IPS-15b (cell line): ENCODE measurements around the gene TSPAN7.

Experiments used
- H3K27me3 ChIP-seq: one replicate; pipeline ENCODE4 v1.6.1; 2013; ENCODE audit warnings: low read length; ENCODE audit not compliant: control insufficient read depth, insufficient read depth
- H3K36me3 ChIP-seq: one replicate; pipeline ENCODE4 v1.6.1; 2013; ENCODE audit warnings: low read length; ENCODE audit not compliant: control insufficient read depth, insufficient read depth
- H3K4me1 ChIP-seq: one replicate; pipeline ENCODE4 v1.6.1; 2013; ENCODE audit warnings: mild to moderate bottlenecking, low read length; ENCODE audit not compliant: control insufficient read depth, insufficient read depth
- H3K4me3 ChIP-seq: one replicate; pipeline ENCODE4 v1.5.1; 2013; ENCODE audit warnings: low read depth, low read length
- H3K9ac ChIP-seq: one replicate; pipeline ENCODE4 v1.6.1; 2013; ENCODE audit warnings: low read depth, mild to moderate bottlenecking, low read length
- H3K9me3 ChIP-seq: one replicate; pipeline ENCODE4 v1.6.1; 2013; ENCODE audit warnings: mild to moderate bottlenecking, low read length; ENCODE audit not compliant: control insufficient read depth, insufficient read depth

Gene TSPAN7

DNA sequence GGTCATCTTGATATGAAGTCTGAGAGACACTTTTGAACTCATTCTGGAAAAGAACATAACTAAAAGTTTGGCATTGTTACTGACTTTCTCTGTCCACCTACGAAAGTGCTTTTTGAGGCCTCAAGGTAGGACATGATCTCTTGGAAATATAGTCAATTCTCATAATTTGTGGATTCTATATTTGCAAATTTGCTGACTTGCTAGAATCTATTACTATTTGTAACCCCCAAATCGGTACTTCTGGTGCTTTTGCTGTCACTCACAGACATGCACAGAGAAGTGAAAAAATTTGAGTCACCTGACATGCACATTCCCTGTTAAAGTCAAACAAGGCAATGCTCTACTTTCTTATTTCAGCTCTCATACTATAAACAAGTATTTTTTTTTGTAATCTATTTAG, 35.6 kb downstream of the TSPAN7 start:
- Histone ChIP-seq H3K36me3 (no peaks in the 10 kb centered on the region), H3K9me3 (no peaks in the 10 kb centered on the region), H3K4me1 (no peaks in the 10 kb centered on the region), H3K9ac (no peak overlapping the region), H3K4me3 (no peak overlapping the region), H3K27me3 (no peaks in the 10 kb centered on the region)

DNA sequence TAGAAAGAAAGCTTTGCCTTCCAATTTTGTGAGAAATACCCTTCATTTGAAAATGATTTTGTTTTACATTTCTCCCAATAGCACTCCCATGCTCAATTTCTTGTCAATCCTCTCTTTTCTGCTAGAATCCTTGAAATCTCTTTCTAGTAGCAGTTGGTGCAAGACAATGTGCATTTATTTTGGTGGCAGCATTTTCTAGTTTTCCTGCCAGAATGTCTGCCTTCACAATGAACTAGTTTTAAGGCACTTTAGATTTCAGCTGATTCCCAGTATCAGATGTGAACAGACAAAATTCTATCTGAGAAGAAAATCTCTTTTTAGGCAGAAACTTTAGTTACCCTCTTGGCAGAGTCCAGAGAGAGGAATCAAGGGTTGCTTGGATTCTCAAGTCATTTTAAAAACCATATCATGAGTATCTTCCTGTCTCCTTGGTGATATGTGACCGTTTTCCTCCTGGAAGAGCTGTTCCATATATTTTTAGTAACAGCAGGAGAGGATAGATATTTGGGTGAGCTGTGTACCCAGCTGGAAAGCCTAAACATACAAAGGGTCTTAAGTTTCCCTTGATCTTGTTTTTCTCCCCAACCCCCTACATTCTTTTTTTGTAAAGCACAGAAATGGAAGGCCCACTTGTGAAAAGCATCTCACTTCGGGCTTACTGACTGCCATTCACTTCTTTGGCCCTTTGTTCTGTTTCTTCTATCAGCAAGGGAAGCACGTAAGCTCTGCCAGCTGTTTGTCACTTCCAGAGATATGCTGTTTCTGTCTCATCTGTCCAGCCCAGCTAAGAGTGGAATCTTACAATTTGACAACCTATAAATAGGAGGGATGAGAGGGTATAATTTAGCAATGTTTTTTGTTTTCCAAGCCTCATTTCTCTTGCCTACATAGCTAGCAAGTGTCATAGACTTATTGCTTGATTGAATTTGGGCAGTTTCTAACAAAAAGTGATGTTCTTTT, 38.7 kb downstream of the TSPAN7 start:
- Histone ChIP-seq H3K4me3 (no peak overlapping the region), H3K36me3 (no peaks in the 10 kb centered on the region), H3K4me1 (no peaks in the 10 kb centered on the region), H3K9ac (no peak overlapping the region), H3K27me3 (no peaks in the 10 kb centered on the region), H3K9me3 (no peaks in the 10 kb centered on the region)

DNA sequence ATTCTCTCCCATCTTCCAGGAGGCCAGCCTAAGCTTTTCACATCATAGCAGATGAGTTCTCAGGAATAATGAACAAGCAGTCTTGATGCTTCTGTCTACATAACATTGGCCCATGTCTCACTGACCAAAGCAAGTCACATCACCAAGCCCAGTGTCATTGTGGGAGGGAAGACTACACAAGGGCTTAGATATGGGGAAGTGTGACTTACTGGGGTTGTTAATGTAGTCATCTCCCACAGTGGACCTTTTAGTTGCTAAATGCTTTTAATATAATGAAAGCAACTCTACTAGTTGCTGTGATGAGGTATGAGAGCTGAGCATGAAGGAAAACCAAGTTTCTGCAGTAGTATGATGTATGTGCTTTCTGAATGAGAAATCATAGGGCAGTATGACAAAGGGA, 40.5 kb downstream of the TSPAN7 start:
- Histone ChIP-seq H3K27me3 (no peaks in the 10 kb centered on the region), H3K36me3 (no peaks in the 10 kb centered on the region), H3K9ac (no peak overlapping the region), H3K4me3 (no peak overlapping the region), H3K9me3 (no peaks in the 10 kb centered on the region), H3K4me1 (no peaks in the 10 kb centered on the region)

DNA sequence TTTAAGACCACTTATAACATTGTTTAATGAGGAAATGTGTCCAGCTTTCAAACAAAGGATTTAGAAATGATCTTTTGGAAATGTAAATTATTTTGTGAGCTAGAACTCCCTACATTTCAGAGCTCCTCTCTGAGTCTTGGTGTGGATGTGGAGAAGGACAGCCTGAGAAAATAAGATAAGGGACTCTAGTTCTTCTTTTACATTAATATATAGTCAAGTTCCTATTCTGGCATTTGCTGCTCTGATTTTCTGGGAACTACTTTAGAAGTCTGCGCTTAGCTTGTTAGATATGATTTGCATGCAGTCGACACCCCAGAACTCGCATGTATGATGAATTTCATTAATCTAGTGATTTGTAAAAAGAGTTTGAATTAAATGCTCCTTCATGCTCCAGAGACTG, 45.5 kb downstream of the TSPAN7 start:
- no peaks in the 10 kb centered on the region for H3K4me1 ChIP-seq
- H3K27me3 ChIP-seq, result no peaks in the 10 kb centered on the region
- no peak overlapping the region for H3K9ac ChIP-seq
- H3K36me3 ChIP-seq, result no peaks in the 10 kb centered on the region
- no peak overlapping the region for H3K4me3 ChIP-seq
- H3K9me3 ChIP-seq, result no peaks in the 10 kb centered on the region

DNA sequence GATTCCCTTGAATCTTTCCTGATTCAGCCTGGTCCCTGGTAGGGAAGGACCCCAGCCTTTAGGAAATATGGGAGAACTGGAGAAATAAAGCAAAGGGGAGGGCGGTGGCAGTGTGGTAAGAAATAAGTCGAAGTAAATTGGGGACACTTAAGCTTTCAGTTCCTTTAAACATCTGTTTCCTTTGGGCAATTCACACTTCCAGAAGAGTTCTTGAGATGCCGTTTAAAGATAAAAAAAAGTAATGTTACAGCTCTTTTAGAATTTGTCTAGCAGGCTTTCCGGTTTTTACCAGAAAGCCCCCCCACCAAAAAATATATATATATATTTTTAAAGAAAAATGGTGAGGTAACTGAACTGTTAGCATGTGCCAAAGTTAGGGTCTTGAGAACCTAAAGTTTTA, 46.6 kb downstream of the TSPAN7 start:
- no peaks in the 10 kb centered on the region for H3K27me3 ChIP-seq
- no peaks in the 10 kb centered on the region for H3K36me3 ChIP-seq
- no peak overlapping the region for H3K4me3 ChIP-seq
- H3K9me3 ChIP-seq, result no peaks in the 10 kb centered on the region
- no peaks in the 10 kb centered on the region for H3K4me1 ChIP-seq
- no peak overlapping the region for H3K9ac ChIP-seq

DNA sequence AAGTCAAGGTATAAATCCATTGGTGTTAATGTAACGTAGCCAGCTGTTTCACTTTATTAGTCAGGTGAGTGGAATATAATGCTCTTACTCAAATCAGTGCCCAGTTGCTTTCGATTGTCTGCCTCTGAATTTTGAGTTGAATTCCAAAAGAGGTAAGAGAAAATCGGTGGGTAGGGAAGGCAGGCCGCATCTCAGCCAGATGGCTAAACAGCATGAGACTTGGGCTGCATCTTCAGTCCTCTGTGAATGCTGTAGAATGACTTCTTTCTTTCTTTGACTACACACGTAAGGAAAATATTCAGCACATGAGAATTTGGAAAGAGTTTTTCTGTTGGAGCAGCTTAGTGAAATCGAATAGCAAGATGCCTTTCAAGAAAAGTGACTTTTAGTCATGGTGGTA, 49.5 kb downstream of the TSPAN7 start:
- H3K27me3 ChIP-seq, result no peaks in the 10 kb centered on the region
- H3K9ac ChIP-seq, result no peak overlapping the region
- no peaks in the 10 kb centered on the region for H3K36me3 ChIP-seq
- H3K4me3 ChIP-seq, result no peak overlapping the region
- H3K9me3 ChIP-seq, result no peaks in the 10 kb centered on the region
- no peaks in the 10 kb centered on the region for H3K4me1 ChIP-seq

DNA sequence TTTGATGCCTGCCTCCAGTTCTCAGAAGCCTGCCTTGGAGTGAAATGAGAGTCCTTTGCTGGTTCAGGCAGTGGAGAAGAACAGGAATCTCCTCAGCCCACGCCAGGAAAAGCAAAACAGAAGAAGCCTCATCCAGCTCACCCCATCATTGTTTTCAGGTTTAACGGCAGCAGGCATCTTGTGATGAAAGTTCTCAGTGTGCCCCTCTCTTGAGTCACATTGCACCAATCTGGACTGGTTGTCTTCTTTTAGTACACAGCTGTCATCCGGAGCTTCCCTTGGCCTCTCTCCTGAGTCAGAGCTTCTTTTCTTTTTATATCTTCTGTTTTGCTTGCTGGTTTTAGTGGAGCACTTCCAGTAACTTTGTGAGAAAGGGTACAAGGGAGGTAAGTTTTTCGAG, 50.9 kb downstream of the TSPAN7 start:
- no peaks in the 10 kb centered on the region for H3K27me3 ChIP-seq
- H3K9ac ChIP-seq, result no peak overlapping the region
- no peaks in the 10 kb centered on the region for H3K9me3 ChIP-seq
- no peaks in the 10 kb centered on the region for H3K36me3 ChIP-seq
- no peak overlapping the region for H3K4me3 ChIP-seq
- no peaks in the 10 kb centered on the region for H3K4me1 ChIP-seq

DNA sequence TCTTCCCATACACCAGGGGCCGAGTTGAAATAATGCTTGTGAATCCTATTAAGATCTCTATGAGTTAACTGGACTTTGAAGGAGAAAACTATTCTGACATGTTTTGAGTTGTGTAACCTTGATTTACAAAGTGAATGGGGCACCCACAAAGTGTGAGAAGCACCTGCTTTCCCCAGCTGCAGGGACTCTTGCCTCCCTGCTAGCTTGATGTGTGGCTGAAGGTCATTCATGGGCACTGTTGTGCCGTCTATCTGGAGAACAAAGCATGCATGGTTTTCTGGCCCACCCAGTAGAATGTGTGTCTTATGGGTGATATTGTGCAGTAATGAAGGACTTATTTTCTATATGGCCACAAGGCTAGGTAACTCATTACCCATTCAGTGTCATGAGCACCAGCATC, 53.1 kb downstream of the TSPAN7 start:
- H3K27me3 ChIP-seq, result no peaks in the 10 kb centered on the region
- H3K36me3 ChIP-seq, result no peaks in the 10 kb centered on the region
- H3K9me3 ChIP-seq, result peaks cover 5% of the 10 kb centered on the region
- H3K9ac ChIP-seq, result no peak overlapping the region
- no peak overlapping the region for H3K4me3 ChIP-seq
- no peaks in the 10 kb centered on the region for H3K4me1 ChIP-seq

DNA sequence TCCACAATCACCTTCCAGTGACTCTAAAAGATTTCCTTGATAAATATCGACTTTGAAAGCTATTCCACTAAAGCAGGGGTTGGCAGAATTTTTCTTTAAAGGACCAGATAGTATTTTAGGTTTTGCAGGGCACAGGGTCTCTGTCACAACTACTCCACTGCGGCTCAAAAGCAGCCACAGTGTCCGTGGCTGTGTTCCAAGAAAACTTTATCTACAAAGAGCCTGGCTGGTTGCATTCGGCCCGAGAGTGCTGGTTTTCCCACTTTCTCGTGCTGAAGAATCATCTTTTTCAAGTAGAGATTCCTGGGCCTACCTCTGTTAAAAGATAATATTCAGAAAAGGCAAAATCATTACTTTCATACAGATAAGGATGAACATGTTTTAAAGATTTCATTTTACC, 55.6 kb downstream of the TSPAN7 start:
- Histone ChIP-seq H3K9ac (no peak overlapping the region), H3K36me3 (no peaks in the 10 kb centered on the region), H3K27me3 (no peaks in the 10 kb centered on the region)

DNA sequence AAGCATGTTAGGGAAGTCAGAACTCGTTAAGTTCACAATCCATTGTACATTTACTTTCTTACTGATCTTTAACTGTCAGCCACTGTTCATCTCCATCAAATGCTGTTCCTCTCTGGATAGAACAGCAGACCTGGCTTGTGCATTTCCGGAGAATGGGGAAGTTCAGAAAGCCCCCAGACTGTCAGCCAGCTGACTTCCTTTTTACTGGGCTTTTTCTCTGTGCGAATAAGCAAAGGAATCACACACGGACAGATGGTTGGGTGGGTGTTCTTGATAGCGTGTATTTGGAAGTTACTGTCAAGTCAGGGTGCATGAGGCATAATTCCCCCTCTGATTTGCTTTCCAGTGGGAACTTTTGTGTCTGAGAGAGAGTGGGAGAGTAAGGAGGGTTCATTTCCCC, 56.8 kb downstream of the TSPAN7 start:
- Histone ChIP-seq H3K4me3 (no peak overlapping the region), H3K36me3 (no peaks in the 10 kb centered on the region), H3K9ac (no peak overlapping the region), H3K4me1 (no peaks in the 10 kb centered on the region), H3K9me3 (peaks cover 9% of the 10 kb centered on the region), H3K27me3 (no peaks in the 10 kb centered on the region)

More for the DNA sequence above, 55.6 kb downstream of the TSPAN7 start:
- Histone ChIP-seq H3K9me3 (peaks cover 9% of the 10 kb centered on the region), H3K4me1 (no peaks in the 10 kb centered on the region), H3K4me3 (no peak overlapping the region)

DNA sequence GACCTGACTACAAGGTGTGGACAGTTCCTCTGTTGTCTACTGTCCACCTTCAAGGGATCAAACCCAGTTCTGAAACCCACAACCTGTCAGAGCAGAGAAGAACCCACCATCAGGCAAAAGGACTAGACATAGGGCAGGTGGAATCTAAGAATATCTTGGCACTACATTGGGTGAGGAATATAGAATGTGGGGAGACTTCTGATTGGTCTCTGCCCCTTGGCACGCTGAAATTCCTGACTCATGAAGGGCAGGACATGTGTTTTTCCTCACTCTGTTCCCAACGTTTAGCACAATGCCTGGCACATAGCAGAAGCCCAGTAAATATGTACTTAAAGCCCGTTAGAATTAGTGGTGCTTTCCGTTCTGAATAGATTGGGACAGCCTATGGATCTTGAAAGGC, 59.3 kb downstream of the TSPAN7 start:
- no peaks in the 10 kb centered on the region for H3K4me1 ChIP-seq
- no peaks in the 10 kb centered on the region for H3K36me3 ChIP-seq
- no peaks in the 10 kb centered on the region for H3K27me3 ChIP-seq
- peaks cover 9% of the 10 kb centered on the region for H3K9me3 ChIP-seq
- H3K4me3 ChIP-seq, result no peak overlapping the region
- no peak overlapping the region for H3K9ac ChIP-seq

DNA sequence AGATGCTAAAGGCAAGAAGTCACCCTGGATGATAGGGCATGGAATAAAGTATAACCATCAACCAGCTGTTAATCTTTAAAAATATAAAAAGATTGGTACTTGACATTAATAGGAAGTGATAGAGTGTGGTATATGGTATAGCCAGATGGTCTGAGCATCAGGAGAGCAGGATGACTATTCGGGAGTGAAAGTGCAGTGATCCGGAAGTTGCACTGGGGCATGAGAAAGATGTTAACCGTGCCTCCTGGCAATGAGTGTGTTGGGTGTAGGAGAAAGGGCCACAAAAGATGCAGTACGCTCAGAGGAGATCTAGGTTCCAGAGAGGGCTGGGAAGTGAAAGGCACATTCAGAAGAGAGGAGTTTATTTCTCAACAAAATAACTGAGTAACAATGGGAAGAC, 65.0 kb downstream of the TSPAN7 start:
- Histone ChIP-seq H3K9ac (no peak overlapping the region), H3K9me3 (no peaks in the 10 kb centered on the region), H3K4me3 (no peak overlapping the region), H3K36me3 (no peaks in the 10 kb centered on the region), H3K4me1 (no peaks in the 10 kb centered on the region), H3K27me3 (no peaks in the 10 kb centered on the region)
